Activated CD8-positive, alpha-beta T cell treated with anti-CD3 and anti-CD28 coated beads for 36 hours (primary cell): ENCODE data around the gene KCTD7. TPM values are rescaled to one million over a fixed set of nuclear protein-coding genes. Genes with fewer than 3 reads are reported as not detected.
"Not testable (repeated sequence)": the region's sequence is repeated elsewhere in the genome, so short reads cannot be mapped to it uniquely, and the experiment has no call there.

Source experiments
- ATAC-seq: fragments of 200-7000 bp; cut with Tn5 transposase; one replicate; pipeline ENCODE4 v1.10.0; 2021; ENCODE audit warnings: mild to moderate bottlenecking, moderate library complexity
- CTCF ChIA-PET: fragments of 350-600 bp; sonication (Branson Sonifier 250); formaldehyde crosslinking; loops from one replicate; lab custom pipeline; 2021; ENCODE audit warnings: antibody characterized with exemption; lab: Charles Lee
- POLR2A ChIA-PET: fragments of 350-600 bp; sonication (Branson Sonifier 250); formaldehyde crosslinking; loops from one replicate; lab custom pipeline; 2021; ENCODE audit warnings: antibody characterized with exemption; lab: Charles Lee
- DNase-seq: peaks from one replicate; pipeline ENCODE4 v3.0.0-alpha.2; 2020
- H3K27ac Mint-ChIP-seq: one replicate; pipeline ENCODE4 v1.8.0; 2021; ENCODE audit warnings: mild to moderate bottlenecking, mixed read lengths
- H3K27me3 Mint-ChIP-seq: one replicate; pipeline ENCODE4 v1.8.0; 2021; ENCODE audit warnings: mixed read lengths
- H3K36me3 Mint-ChIP-seq: one replicate; pipeline ENCODE4 v1.8.0; 2021; ENCODE audit warnings: low read depth, mixed read lengths
- H3K4me1 Mint-ChIP-seq: one replicate; pipeline ENCODE4 v1.8.0; 2021; ENCODE audit warnings: low read depth, mixed read lengths
- H3K4me3 Mint-ChIP-seq: one replicate; pipeline ENCODE4 v1.8.0; 2021; ENCODE audit warnings: mild to moderate bottlenecking, moderate library complexity, mixed read lengths
- H3K9me3 Mint-ChIP-seq: one replicate; pipeline ENCODE4 v1.8.0; 2021; ENCODE audit warnings: mixed read lengths
- CTCF ChIP-seq: fragments of 200-600 bp; IDR thresholded peaks from one replicate; pipeline ENCODE4 v1.8.0; 2022; ENCODE audit warnings: antibody characterized with exemption, mild to moderate bottlenecking
- intact Hi-C: fragments of 100-400 bp; cut with micrococcal nuclease; formaldehyde crosslinking; loops from one replicate; pipeline ENCODE4 v1.10.0; 2022
- total RNA-seq, 2 experiments: library from RNA; stranded (reverse); gene quantifications; one replicate each; pipeline ENCODE4 v1.2.3, GENCODE V29; 2021

KCTD7 gene
- total RNA-seq, 2 experiments from 2014 or later, result 4.8 to 5.4 TPM

GRCh38 chr7:66654275-66655112 lies 25.8 kb downstream of the KCTD7 start:
- intact Hi-C loops, result no loop called here
- H3K27ac Mint-ChIP-seq, result peak overlapping the region; percentile 92
- H3K27me3 Mint-ChIP-seq, result no peaks in the 10 kb centered on the region
- no peak for TF ChIP-seq CTCF
- H3K36me3 Mint-ChIP-seq, result peaks cover 9% of the 10 kb centered on the region
- H3K4me3 Mint-ChIP-seq, result peak overlapping the region; percentile 97
- no peaks in the 10 kb centered on the region for H3K9me3 Mint-ChIP-seq
- ATAC-seq (peak; percentile 97), DNase-seq (peak; percentile 99)
- peaks cover 19% of the 10 kb centered on the region for H3K4me1 Mint-ChIP-seq
- CTCF ChIA-PET, result interaction anchor here (0.7 to 1.5 kb wide), 4 partner anchors 92 to 97 kb away, joined by 3 to 4 read pairs (median 3); no protein-coding TSS in a partner anchor
- POLR2A ChIA-PET, result interaction anchor here (0.9 to 1.9 kb wide), 19 partner anchors 8 to 600 kb away, joined by 3 to 8 read pairs (median 4); partner anchors contain the start of genes KCTD7 and RABGEF1

- H3K9me3 Mint-ChIP-seq, H3K36me3 Mint-ChIP-seq, H3K27me3 Mint-ChIP-seq, ATAC-seq, intact Hi-C loops: not testable (repeated sequence)
- peak overlapping the region; percentile 86 for H3K27ac Mint-ChIP-seq
- CTCF ChIA-PET, result interaction anchor here (0.7 to 1.5 kb wide), 2 partner anchors 97 to 98 kb away, joined by 3 to 4 read pairs; no protein-coding TSS in a partner anchor
- POLR2A ChIA-PET, result interaction anchor here (1.0 to 1.6 kb wide), 10 partner anchors 9 to 190 kb away, joined by 3 to 6 read pairs (median 4); partner anchors contain the start of genes KCTD7 and RABGEF1
- peaks cover 19% of the 10 kb centered on the region for H3K4me1 Mint-ChIP-seq
- DNase-seq, result peak; percentile 27
- peak overlapping the region; percentile 97 for H3K4me3 Mint-ChIP-seq
Observed at GRCh38 chr7:66655113-66655806, 26.6 kb downstream of the KCTD7 start.

DNA sequence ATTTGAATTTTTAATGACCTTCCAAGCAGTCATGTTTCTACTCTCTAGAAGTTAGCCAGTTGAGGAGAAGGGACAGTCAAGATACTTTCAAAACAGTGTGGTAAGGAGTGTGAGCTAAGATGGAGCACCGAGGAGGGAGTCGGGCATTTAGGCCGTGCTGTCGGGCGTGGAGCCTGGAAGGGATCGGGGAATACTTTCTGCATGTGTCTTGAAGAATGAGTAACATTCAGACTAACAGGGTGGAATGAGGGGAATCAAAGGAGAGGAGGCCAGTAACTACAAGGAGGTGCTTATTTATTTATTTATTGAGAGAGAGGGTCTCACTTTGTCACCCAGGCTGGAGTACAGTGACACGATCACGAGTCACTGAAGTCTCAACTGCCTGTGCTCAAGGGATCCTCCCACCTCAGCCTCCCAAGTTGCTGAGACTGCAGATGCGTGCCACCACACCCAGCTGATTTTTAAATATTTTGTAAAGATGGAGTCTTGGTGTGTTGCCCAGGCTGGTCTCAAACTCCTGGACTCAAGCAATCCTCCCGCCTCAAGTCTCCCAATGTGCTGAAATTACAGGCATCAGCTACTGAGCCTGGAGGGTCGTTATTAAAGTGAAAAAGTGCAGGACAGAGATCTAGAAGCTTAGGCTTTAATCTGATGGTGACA lies 27.3 kb downstream of the KCTD7 start:
- ATAC-seq, H3K27ac Mint-ChIP-seq, H3K36me3 Mint-ChIP-seq, intact Hi-C loops, H3K27me3 Mint-ChIP-seq, DNase-seq, H3K9me3 Mint-ChIP-seq: not testable (repeated sequence)
- H3K4me1 Mint-ChIP-seq, result peaks cover 19% of the 10 kb centered on the region
- POLR2A ChIA-PET, result interaction anchor here (1.2 to 1.4 kb wide), 3 partner anchors 10 to 25 kb away, joined by 3 to 5 read pairs (median 4); no protein-coding TSS in a partner anchor
- H3K4me3 Mint-ChIP-seq, result peak overlapping the region; percentile 97
- CTCF ChIA-PET, result interaction anchor here (1.5 kb wide), 1 partner anchor 99 kb away, joined by 4 read pairs; no protein-coding TSS in a partner anchor

- no peaks in the 10 kb centered on the region for H3K27me3 Mint-ChIP-seq
- H3K4me3 Mint-ChIP-seq, result no peak overlapping the region
- H3K9me3 Mint-ChIP-seq, result peaks cover 4% of the 10 kb centered on the region
- CTCF ChIA-PET, result interaction anchor here (0.9 to 1.1 kb wide), 2 partner anchors 22 to 100 kb away, joined by 3 read pairs; no protein-coding TSS in a partner anchor
- H3K4me1 Mint-ChIP-seq, result peaks cover 16% of the 10 kb centered on the region
- intact Hi-C loops, result no loop called here
- ATAC-seq (no peak), DNase-seq (no peak)
- peaks cover 9% of the 10 kb centered on the region for H3K36me3 Mint-ChIP-seq
- no peak for TF ChIP-seq CTCF
- POLR2A ChIA-PET, result no interaction called here
- no peak overlapping the region for H3K27ac Mint-ChIP-seq
Observed at GRCh38 chr7:66657798-66658197, 29.1 kb downstream of the KCTD7 start.

- POLR2A ChIA-PET, result interaction anchor here (1.1 kb wide), 1 partner anchor 18 kb away, joined by 4 read pairs; no protein-coding TSS in a partner anchor
Observed at GRCh38 chr7:66662646-66663264, 34.1 kb downstream of the KCTD7 start.

More at GRCh38 chr7:66662646-66663264, 34.1 kb downstream of the KCTD7 start:
- no peaks in the 10 kb centered on the region for H3K27me3 Mint-ChIP-seq
- DNase-seq (no peak), ATAC-seq (no peak)
- no peak overlapping the region for H3K27ac Mint-ChIP-seq
- intact Hi-C loops, result no loop called here
- CTCF ChIA-PET, result no interaction called here
- no peak for TF ChIP-seq CTCF
- H3K36me3 Mint-ChIP-seq, result no peaks in the 10 kb centered on the region
- H3K9me3 Mint-ChIP-seq, result peaks cover 4% of the 10 kb centered on the region
- peaks cover 1% of the 10 kb centered on the region for H3K4me1 Mint-ChIP-seq
- no peak overlapping the region for H3K4me3 Mint-ChIP-seq
